Parathyroid adenoma (tissue), 2 donors: ENCODE data around the gene ASB2.
A peak's percentile ranks its signal among the peaks of the same experiment; 100 is the strongest.

Experiments
- H2AFZ ChIP-seq: fragments of 300-600 bp; sonication (generic); one replicate; pipeline ENCODE4 v1.7.0; 2017; ENCODE audit warnings: antibody characterized with exemption, mild to moderate bottlenecking
- H3K27ac ChIP-seq: fragments of 300-600 bp; sonication (generic); one replicate; pipeline ENCODE4 v1.7.0; 2017
- H3K27me3 ChIP-seq: fragments of 300-600 bp; sonication (generic); one replicate; pipeline ENCODE4 v1.7.0; 2017; ENCODE audit warnings: low read length; ENCODE audit not compliant: control insufficient read depth, insufficient read depth
- H3K36me3 ChIP-seq: fragments of 300-600 bp; sonication (generic); one replicate; pipeline ENCODE4 v1.7.0; 2017; ENCODE audit warnings: low read length; ENCODE audit not compliant: control insufficient read depth, insufficient read depth
- H3K4me1 ChIP-seq: fragments of 300-600 bp; sonication (generic); one replicate; pipeline ENCODE4 v1.7.0; 2017; ENCODE audit warnings: control low read depth
- H3K4me2 ChIP-seq: fragments of 300-600 bp; sonication (generic); one replicate; pipeline ENCODE4 v1.7.0; 2017; ENCODE audit warnings: low read length
- H3K4me3 ChIP-seq: fragments of 300-600 bp; sonication (generic); one replicate; pipeline ENCODE4 v1.7.0; 2017; ENCODE audit warnings: low read depth, low read length
- H3K79me2 ChIP-seq: fragments of 300-600 bp; sonication (generic); one replicate; pipeline ENCODE4 v1.7.0; 2017; ENCODE audit warnings: control low read depth
- H3K9ac ChIP-seq: fragments of 300-600 bp; sonication (generic); one replicate; pipeline ENCODE4 v1.7.0; 2017; ENCODE audit warnings: mild to moderate bottlenecking
- H3K9me3 ChIP-seq: fragments of 300-600 bp; sonication (generic); one replicate; pipeline ENCODE4 v1.7.0; 2017; ENCODE audit warnings: low read length; ENCODE audit not compliant: control insufficient read depth
- CTCF ChIP-seq: fragments of 300-600 bp; sonication (generic); IDR thresholded peaks from one replicate; pipeline ENCODE4 v1.7.0; 2017; ENCODE audit warnings: antibody characterized with exemption, mild to moderate bottlenecking
- donor health status: primary hyperparathyroidism.

Gene ASB2

GRCh38 chr14:93987815-93988476 lies 11.6 kb upstream of the ASB2 start:
- no peaks in the 10 kb centered on the region for H3K9me3 ChIP-seq
- no peak overlapping the region for H3K9ac ChIP-seq
- no peaks in the 10 kb centered on the region for H3K36me3 ChIP-seq
- H3K4me1 ChIP-seq = peaks cover 5% of the 10 kb centered on the region
- no peak overlapping the region for H3K27ac ChIP-seq
- no peak for TF ChIP-seq CTCF
- no peak overlapping the region for H2AFZ ChIP-seq
- no peak overlapping the region for H3K4me2 ChIP-seq
- no peaks in the 10 kb centered on the region for H3K27me3 ChIP-seq
- H3K79me2 ChIP-seq = no peaks in the 10 kb centered on the region
- no peak overlapping the region for H3K4me3 ChIP-seq

- Histone ChIP-seq H3K36me3 (no peaks in the 10 kb centered on the region), H3K4me3 (no peak overlapping the region), H3K4me2 (no peak overlapping the region), H3K9me3 (no peaks in the 10 kb centered on the region), H3K4me1 (peaks cover 5% of the 10 kb centered on the region), H3K27me3 (no peaks in the 10 kb centered on the region), H3K27ac (no peak overlapping the region), H3K9ac (no peak overlapping the region), H2AFZ (peak overlapping the region; percentile 81), H3K79me2 (no peaks in the 10 kb centered on the region)
- no peak for TF ChIP-seq CTCF
Measured at GRCh38 chr14:93987376-93987775, 11.0 kb upstream of the ASB2 start.

GRCh38 chr14:93986955-93987354 lies 10.6 kb upstream of the ASB2 start:
- H3K79me2 ChIP-seq = no peaks in the 10 kb centered on the region
- no peak overlapping the region for H3K27ac ChIP-seq
- peak overlapping the region; percentile 81 for H2AFZ ChIP-seq
- H3K9me3 ChIP-seq = no peaks in the 10 kb centered on the region
- H3K9ac ChIP-seq = no peak overlapping the region
- TF ChIP-seq CTCF = no peak
- H3K27me3 ChIP-seq = no peaks in the 10 kb centered on the region
- no peaks in the 10 kb centered on the region for H3K36me3 ChIP-seq
- H3K4me3 ChIP-seq = no peak overlapping the region
- H3K4me1 ChIP-seq = peaks cover 5% of the 10 kb centered on the region
- H3K4me2 ChIP-seq = no peak overlapping the region

- TF ChIP-seq CTCF = no peak
- H3K4me3 ChIP-seq = no peak overlapping the region
- no peak overlapping the region for H3K9ac ChIP-seq
- H2AFZ ChIP-seq = no peak overlapping the region
- H3K27me3 ChIP-seq = no peaks in the 10 kb centered on the region
- no peak overlapping the region for H3K4me2 ChIP-seq
- H3K27ac ChIP-seq = no peak overlapping the region
- H3K79me2 ChIP-seq = no peaks in the 10 kb centered on the region
- peaks cover 5% of the 10 kb centered on the region for H3K4me1 ChIP-seq
- H3K9me3 ChIP-seq = no peaks in the 10 kb centered on the region
- H3K36me3 ChIP-seq = no peaks in the 10 kb centered on the region
Measured at GRCh38 chr14:93984987-93985410, 8.6 kb upstream of the ASB2 start.

- H3K27me3 ChIP-seq = no peaks in the 10 kb centered on the region
- no peak overlapping the region for H3K4me3 ChIP-seq
- H3K9ac ChIP-seq = no peak overlapping the region
- no peaks in the 10 kb centered on the region for H3K36me3 ChIP-seq
- no peaks in the 10 kb centered on the region for H3K9me3 ChIP-seq
- H2AFZ ChIP-seq = no peak overlapping the region
- H3K4me2 ChIP-seq = no peak overlapping the region
- H3K79me2 ChIP-seq = no peaks in the 10 kb centered on the region
- H3K4me1 ChIP-seq = peaks cover 5% of the 10 kb centered on the region
- no peak for TF ChIP-seq CTCF
- H3K27ac ChIP-seq = no peak overlapping the region
Measured at GRCh38 chr14:93984070-93984469, 7.7 kb upstream of the ASB2 start.
